GM21360 (cell line): ENCODE results near the gene DMKN.
"Not testable (repeated sequence)": the region's sequence is repeated elsewhere in the genome, so short reads cannot be mapped to it uniquely, and the experiment has no call there.

Source experiments
- ATAC-seq: cut with Tn5 transposase; IDR thresholded peaks from one replicate; pipeline ENCODE4 v1.9.1; 2021; ENCODE audit warnings: mild to moderate bottlenecking, moderate library complexity; ENCODE audit not compliant: unreplicated experiment

DMKN gene

DNA sequence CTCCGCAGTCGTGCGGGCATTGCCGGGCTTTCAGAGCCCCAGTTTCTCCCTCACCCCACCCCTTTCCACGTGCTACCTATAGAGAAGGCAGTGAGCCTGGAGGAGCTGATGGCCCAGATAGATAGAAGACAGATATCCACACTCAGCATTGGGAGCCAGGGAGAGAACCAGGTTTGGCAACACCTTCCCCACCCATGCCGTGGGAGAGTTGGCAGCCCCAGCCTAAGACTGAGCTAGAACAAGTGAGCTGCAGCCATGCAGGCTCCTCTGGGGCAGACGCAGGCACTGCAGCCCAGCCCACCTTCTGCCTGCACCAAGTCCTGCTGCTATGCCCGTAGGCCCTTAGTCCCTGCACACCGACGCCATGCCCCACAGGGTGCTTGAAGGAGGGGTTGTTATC is 12.8 kb downstream of the DMKN start:
- ATAC-seq = no peak

- ATAC-seq = no peak
Measured at GRCh38 chr19:35498984-35499527, 14.4 kb downstream of the DMKN start.

- no peak for ATAC-seq
Measured at GRCh38 chr19:35498220-35498619, 15.2 kb downstream of the DMKN start.

DNA sequence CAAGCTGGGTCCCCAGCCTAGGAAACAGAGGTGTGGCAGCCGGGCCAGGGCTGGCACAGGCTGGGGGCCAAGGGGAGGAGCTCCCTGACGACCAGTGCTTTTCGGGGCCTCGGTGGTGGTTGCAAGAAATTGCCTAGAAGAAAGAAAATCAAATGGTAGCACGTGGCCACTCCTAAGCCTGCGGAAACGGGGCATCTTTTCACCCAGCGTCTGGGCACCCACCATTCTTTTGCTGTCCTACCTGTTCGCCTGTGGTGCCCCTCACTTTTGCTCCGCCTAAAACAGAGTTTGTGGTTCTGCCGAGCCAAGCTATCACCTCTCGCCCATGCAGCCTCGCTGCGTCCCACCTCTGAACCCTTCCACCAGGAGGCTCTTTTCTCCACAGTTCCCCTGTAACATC is 16.0 kb downstream of the DMKN start:
- no peak for ATAC-seq

- ATAC-seq = peak; percentile 51
Measured at GRCh38 chr19:35495107-35496064, 18.1 kb downstream of the DMKN start.

DNA sequence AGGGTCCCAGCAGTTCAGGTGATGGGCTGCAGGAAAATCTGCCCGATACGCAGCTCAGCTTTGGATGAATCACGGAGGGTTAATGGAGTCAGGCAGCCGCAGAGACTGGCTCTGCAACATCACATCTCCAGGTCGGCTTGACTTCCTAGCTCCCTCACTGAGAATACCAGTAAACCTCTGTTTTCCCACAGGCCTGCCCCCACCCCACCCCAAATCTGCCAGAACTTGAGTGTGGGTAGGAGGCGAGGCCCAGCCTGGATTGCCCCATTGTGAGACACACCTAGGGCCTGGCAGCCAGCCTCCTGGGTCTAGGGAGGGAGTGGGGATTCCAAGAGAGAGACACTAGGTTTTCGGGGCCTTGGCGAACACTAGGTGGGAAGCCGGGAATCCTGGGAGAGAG is 19.5 kb downstream of the DMKN start:
- no peak for ATAC-seq

- ATAC-seq = no peak
Measured at GRCh38 chr19:35491836-35492360, 21.6 kb downstream of the DMKN start.

DNA sequence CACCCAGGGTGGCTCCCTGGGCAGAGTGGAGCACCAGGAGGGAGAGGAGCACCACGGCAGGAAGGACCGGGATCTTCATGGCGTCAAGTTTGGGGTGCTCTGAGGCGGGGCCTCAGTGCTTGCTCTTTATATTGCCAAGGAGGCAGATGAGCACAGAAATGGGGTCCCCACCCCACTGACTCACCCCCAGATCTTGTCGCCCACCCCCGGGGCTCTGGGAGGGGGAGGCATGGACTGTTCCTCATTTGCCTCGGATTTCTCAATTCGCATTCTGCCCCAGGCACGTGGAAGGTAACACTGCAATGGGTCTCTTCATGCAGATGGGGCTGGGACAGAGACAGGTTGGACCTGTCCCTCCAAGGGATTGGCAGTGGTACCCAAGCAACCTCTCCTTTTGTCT is 23.1 kb downstream of the DMKN start, which contains the start of gene KRTDAP:
Gene KRTDAP (minus strand): TSS at position 101 of the 400 bp plus-strand sequence. CDS start 22 bp downstream, at position 79.
- no peak for ATAC-seq

DNA sequence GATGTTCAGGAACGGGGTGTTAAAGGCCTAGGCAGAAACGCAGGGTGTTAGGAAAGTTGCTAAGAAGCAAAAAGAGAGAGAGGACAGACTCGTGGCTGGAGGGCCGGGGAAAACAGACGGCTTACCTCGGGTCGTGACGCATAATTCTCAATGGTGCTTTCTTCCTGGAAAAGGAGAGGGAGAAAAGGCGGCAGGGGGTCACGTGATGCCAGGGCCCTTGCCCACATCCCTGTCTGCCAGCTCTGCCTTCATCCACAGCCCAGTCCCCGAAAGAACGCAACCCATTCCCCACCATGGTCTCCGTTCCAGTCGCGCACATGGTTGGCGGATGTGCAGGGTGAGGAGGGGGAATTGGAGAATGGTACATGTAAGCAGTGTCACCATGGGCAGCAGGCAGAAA is 24.8 kb downstream of the DMKN start:
- no peak for ATAC-seq

GRCh38 chr19:35487656-35488182 is 25.7 kb downstream of the DMKN start:
- ATAC-seq = no peak

DNA sequence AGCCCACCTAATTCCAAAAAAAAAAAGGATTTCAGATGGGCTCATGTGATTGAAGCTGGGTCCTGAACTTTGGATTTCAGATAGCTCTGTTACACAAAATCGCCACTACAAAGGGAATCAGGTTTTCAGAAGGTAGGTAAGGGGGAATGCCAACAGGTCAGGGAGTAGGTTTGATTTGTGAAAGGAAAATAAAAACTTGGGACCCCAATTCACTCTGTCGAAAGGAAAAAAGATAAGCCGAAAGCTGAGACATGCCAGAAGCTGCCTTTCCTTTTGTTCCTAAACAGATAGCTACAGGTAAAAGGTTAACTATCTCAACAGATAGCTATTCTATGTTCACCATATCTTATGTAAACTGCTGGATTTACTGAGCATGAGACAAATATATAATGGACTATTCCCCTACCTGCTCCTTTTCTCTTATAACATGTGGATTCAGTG is 27.2 kb downstream of the DMKN start:
- no peak for ATAC-seq

- peak; percentile 81 for ATAC-seq
Measured at GRCh38 chr19:35484252-35485036, 29.0 kb downstream of the DMKN start.

- ATAC-seq = no peak
Measured at GRCh38 chr19:35483089-35483488, 30.4 kb downstream of the DMKN start.

DNA sequence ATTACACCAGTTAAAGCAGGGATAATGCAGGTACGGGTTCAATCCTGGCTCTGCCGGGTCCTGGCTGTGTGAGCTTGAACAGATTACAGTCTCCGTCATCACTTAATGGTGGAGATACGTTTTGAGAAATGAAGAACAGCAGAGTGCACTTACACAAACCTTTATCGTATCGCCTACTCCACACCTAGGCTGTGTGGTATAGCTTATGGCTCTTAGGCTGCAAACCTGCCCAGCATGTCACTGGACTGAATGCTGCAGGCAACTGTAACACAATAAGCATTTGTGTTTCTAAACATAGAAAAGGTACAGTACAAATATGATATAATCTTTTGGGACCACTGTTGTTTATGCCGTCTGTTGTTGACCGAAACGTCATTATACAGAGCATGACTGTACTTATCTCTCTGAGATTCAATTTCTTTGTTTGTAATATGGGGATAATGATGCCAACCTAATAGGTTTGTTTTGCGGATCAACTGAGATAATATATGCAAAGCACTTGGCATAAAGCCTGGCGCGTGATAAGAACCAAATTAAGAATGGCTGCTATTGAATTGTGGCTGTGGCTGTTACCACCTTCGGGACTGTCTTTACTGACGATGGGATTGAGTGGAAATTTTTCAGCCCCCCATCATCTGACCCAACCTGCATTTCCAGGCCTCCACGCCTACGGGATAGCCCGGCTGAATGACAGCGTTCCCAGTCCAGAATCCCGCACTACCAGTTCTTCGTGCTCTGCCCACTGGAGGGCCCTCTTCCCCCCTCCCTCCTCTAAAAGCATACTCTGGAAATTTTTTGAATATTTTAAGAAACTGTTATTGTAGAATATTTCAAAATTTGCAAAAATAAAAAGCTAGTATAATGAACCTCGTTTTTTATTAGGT is 34.4 kb downstream of the DMKN start:
- no peak for ATAC-seq

DNA sequence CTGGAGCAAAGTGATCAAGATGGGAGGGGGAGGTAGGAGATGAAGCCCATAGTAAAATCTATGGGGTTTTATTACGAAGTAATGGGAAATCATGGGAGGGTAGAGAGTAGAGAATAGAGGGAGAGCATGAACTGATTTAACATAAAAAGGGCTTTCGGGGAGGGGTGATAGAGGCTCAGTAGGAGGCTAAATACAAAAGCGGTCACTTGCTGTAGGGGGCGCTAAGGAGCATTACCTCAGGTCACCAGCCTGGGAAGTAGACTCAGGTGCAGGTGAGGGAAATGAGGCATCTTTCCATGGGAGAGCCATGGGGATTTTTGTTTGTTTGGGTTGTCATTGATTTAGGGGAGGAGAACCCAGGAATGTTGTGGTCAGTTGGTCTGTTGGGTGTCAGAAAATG is 37.3 kb downstream of the DMKN start:
- ATAC-seq = no peak

- not testable (repeated sequence) for ATAC-seq
Measured at GRCh38 chr19:35474594-35474993, 38.9 kb downstream of the DMKN start.

GRCh38 chr19:35474104-35474503 is 39.3 kb downstream of the DMKN start:
- ATAC-seq = no peak

DNA sequence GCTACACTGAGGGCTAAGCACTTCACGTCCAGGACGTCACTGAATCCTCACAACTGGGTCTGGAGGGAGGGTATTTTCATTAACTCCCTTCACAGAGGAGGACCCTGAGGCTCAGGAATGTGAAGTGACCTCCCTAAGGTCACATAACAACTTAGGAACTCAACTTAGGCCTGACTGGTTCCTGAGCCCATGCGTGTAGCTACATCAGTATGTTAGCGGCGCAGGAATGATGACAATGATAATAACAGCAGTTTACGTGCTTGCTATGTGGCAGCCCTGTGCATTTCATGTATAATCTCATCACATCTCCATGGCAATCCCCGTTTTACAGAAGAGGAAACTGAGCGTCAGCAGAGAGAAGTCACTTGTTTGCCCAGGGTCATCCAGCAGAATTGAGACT is 41.5 kb downstream of the DMKN start:
- no peak for ATAC-seq

DNA sequence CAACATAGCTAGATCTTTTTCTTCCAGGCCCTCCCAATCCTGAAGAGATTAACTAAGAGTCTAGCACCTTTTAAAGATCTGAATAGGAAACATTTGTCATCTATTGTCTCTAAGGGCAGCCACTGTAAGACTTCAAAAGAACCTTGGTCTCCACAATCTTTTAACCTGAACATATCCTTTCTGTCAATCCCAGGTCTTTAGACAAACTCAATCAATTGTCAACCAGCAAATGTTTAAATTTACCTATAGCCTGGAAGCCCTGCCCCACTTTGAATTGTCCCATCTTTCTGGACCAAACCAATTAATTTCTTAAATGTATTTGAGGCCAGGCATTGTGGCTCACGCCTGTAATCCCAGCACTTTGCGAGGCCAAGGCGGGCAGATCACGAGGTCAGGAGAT is 42.4 kb downstream of the DMKN start:
- not testable (repeated sequence) for ATAC-seq

GRCh38 chr19:35470128-35470527 is 43.3 kb downstream of the DMKN start:
- ATAC-seq = no peak
